ENCODE data around the gene HNRNPU.
A peak's percentile ranks its signal among the peaks of the same experiment; 100 is the strongest.

Gene HNRNPU

DNA sequence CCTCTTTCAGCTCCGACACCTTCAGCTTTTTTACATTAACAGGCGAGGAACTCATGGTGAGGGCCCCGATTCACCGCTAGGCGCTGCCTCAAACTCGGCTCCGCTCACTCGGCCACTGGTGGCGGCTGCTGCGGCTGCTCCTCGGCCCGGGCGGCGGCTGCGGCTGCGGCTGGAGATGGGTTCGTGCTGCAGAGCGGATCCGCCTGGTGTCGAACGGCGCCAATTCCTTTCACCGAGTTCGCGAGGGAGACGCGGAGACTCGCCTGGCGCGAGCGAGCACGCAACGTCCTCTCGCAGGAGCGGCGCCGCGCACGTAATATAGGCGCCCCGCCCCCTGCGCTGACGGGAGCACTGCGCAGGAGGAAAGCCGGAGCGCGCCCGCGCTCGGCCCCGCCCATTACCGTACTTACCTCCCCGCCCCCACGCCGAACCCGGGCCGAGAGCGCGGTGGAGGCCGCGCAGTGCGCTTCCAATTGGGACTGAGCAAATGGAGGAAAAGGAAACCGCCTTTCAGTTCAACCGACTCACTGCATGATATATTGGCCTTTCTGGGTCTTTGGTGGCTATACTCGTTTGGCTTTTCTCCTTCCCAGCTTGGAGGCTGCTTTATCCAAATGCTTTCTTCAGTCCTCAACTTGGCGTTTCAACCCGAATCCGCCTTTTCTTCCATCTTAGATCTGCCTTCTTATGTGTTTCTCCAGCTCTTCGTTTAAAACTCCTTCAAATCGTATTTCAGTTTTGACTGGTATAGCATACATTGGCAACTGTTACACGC lies at the start of gene HNRNPU:
Gene HNRNPU (minus strand): TSS at position 291 of the 775 bp plus-strand sequence. CDS start 236 bp downstream, at position 55.
- peak; percentile 84 for DNase-seq

DNA sequence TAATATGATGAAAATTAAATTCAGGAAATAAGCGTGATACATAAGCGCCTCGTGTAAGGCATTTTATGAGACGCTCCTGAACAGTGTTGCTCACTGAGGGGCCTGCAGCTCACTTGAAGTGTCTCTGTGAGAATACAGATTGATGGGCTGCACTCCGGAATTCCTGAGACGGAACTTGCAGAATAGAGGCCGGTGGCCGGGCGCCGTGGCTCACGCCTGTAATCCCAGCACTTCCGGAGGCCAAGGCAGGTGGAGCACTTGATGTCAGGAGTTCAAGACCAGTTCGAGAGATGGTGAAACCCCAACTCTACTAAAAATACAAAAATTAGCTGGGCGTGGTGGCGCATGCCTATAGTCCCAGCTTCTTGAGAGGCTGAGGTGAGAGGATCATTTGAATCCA lies 49.5 kb upstream of the HNRNPU start:
- DNase-seq, result no peak

DNA sequence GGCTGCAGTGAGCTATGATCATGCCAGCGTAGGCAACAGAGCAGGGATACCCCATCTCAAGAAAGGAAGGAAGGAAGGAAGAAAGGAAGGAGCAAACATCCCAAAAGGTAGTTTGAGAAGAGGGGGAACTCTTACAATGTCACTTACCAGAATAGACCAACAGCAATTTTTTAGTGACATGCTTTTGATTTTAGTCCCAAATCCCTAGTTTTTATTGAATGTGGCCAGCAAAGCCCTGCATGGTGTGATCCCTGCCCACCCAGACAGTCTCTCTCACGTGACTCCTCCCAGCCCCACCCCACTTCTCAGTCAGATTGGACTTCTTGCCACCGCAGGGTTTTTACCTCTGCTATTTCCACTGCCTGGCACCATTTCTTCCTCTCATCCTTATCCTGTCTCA lies 39.8 kb upstream of the HNRNPU start:
- DNase-seq, result no peak

GRCh38 chr1:244901400-244902015 lies 37.2 kb upstream of the HNRNPU start:
- DNase-seq, result no peak

GRCh38 chr1:244897476-244898254 lies 33.3 kb upstream of the HNRNPU start:
- DNase-seq, result no peak

- DNase-seq, result no peak
These were observed 32.2 kb upstream of the HNRNPU start for GRCh38 chr1:244896550-244896949.

DNA sequence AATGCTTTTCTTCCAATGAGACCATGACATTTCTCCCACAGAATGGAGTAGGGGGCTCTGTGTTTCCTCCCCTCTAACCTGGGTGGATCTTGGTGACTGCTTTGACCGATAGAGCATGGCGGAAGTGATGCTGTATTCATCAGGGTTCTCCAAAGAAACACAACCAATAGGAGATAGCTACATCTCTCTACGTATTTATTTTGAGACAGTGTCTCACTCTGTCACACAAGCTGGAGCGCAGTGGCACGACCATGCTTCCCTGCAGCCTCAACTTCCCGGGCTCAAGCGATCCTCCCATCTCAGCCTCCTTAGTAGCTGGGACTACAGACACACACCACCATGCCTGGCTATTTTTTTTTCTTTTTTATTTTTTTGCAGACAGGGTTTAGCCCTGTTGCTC lies 29.5 kb upstream of the HNRNPU start:
- no peak for DNase-seq

DNA sequence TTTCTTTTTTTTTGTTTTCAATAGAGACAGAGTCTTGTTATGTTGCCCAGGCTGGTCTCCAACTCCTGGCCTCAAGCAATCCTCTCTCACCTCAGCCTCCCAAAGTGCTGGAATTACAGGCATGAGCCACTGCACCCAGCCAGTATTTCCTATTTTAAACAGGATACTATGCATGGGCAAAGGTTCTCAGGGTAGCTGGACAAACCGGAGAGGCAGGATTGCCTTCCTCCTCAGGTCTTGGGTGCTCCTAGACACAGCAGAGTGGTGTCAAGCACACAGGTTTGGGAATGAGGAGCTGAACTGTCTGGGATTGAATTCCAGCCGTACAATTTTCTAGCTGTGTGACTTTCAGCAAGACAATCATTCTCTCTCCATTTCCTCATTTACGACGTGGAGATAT lies 22.9 kb upstream of the HNRNPU start:
- no peak for DNase-seq

- DNase-seq, result no peak
These were observed 17.4 kb upstream of the HNRNPU start for GRCh38 chr1:244881552-244882280.

DNA sequence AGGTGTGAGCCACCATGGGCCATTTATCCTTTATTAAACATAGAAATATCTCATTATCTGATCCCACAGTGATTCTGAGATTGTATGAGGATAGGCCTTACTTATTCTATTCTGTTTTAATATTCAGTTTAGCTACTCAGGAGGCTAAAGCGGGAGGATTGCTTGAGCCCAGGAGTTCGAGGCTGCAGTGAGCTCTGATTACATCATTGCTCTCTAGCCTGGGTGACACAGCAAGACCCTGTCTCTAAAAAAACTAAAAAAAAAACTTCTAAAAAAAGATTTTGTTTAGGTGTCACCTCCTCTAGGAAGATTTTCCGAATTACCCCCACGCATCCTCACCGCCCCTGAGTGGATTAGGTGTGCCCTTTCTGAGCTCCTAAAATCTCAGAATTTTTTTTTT lies 14.3 kb upstream of the HNRNPU start:
- no peak for DNase-seq

DNA sequence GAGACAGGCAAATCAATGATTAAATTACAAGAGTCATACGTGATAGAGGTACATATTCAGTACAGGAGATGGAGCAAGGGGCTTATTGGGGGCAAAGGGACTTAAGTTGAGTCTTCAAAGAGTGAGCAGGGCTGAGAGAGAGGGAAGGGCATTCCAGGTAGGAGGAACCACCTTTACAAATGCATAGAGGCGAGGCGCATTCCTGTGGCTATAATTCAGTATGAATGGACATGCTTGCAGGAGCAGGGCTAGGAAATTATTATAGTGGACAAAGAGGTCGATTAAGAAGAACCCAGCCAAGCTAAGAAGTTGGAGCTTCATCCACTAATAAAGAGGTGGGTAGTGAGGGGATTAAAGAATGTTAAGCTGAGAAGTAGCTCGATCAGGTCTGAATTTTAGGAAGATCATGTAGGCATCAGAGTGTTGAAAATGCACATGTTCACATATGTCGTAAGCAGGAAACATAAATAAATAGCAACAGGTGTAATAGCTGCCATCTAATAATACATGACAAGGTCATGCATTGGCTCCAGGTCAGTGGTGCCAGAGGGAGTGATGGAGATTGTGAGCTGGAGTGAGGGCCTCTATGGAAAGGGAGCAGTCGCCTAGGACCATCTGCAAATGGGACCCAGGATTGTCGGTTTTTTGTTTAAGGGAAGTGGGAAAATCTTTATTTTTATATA lies 12.0 kb upstream of the HNRNPU start:
- DNase-seq, result no peak

DNA sequence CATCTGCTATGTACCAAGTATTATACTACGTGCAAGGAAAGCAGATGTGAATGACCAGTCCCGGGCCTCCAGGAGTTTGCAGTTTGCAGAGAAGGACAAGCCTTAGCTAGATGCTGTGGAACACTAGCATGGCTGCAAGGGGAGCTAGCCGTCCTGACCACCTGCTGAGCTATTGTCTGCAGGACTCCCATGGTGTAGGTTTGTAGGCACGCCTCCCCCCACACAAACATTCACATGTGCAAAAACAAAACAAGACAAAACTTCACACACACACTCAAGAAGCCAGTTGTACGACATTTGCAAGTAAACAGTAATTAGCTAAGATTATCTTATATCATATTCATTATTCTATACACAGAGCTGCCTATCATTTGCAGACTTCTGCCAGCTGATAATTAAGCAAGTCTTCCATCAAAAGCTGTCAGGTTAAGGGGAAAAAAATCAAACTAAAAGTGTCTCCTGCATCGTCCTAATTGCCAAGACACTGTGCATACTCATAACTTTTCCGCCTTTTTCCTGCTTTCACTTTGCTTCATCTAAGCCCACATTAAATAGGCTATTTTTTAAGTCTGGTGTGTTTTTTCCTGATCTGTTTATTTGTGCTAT lies 10.7 kb upstream of the HNRNPU start:
- no peak for DNase-seq

- no peak for DNase-seq
These were observed 5.6 kb upstream of the HNRNPU start for GRCh38 chr1:244869950-244870349.

DNA sequence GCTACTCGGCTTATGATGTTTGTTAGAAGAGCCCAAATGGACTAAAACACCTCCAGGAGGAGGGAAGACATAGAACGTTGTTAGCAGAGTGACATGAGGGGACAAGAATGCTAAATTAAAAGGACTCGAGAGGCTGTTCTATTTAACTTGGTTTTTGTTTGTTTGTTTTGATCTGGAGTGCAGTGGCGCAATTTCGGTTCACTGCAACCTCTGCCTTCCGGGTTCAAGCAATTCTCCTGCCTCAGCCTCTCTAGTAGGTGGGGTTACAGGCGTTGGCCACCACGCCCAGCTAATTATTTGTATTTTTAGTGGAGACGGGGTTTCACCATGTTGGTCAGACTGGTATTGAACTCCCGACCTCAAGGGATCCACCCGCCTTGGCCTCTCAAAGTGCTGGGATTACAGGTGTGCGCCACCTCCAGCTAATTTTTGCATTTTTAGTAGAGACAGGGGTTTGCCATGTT lies 5.1 kb upstream of the HNRNPU start:
- no peak for DNase-seq

DNA sequence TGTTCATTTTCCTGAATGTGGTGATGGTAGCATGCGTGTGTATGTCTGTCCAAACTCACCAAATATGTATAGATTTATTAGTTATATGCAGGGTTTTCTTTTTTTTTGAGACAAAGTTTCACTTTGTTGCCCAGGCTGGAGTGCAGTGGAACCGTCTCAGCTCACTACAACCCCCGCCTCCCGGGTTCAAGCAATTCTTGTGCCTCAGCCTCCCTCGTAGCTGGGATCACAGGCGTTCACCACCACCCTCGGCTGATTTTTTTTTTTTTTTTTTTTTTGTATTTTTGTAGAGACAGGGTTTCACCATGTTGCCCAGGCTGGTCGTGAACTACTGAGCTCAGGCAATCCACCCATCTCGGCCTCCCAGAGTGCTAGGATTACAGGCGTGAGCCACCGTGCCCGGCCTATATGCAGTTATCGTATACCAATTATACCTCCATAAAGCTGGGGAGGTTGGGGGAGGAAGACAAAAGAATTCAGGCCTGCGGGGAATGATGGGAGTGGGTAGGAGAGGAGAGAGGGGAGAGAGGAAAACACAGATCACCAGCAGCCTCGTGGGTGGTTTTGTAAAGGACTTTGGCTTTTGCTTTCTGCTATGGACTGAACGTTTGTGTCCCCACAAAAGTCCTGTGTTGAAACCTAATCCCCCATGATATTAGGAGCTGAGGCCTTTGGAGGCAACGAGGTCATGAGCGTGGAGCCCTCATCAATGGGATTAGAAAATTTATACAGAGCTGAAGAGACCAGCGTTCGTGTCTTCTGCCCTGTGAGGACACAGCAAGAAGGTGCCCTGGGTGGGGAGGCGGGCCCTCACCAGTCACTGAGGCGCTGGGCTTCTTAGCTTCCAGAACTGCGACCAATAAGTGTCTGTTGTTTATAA lies 4.4 kb upstream of the HNRNPU start:
- no peak for DNase-seq

- no peak for DNase-seq
These were observed 2.0 kb upstream of the HNRNPU start for GRCh38 chr1:244866355-244866754.

GRCh38 chr1:244865820-244866219 lies 1.5 kb upstream of the HNRNPU start:
- no peak for DNase-seq

- DNase-seq, result peak; percentile 59
These were observed 657 bp upstream of the HNRNPU start for GRCh38 chr1:244865028-244865371.

DNA sequence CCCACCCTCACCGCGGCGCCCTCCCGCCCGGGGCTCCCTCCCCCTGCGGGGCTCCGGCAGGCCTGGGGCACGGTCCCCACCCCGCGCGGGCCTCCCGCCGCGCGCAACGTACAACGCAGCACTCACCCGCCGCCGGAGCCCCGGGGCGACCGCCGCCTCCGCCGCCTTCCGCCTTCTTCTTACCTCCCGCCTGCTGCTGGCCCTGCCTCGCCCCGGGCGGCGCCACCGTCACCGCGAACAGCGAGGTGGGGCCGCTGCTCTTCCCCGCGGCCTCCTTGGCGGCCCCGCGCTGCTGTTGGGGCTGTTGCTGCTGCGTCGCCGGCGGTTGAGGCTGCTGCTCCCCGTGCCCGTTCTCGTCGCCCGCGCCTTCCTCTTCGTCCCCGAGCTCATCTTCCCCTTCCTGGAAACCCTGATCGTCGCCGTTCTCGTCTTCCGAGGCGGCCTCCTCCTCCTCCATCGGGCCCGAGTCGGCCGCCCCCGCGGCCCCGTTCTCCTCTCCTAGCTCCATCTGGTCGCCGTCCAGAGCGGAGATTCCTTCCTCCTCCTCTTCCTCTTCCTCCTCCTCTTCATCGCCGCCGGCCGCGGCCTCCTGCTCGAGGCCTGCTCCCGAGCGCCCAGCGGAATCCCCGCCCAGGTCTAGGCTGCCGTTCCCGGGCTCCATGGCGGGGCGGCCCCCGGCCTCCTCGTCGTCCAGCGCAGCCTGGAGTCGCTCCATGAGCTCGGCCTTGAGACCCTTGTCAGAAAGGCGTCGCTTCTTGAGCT lies 671 bp downstream of the HNRNPU start:
- no peak for DNase-seq

All from SHP77 treated with DMSO at 0.1 percent for 48 hours (cell line).